ENCODE data around the gene HSBP1. TPM values are rescaled to one million over a fixed set of nuclear protein-coding genes. Genes with fewer than 3 reads are reported as not detected.
A peak's percentile ranks its signal among the peaks of the same experiment; 100 is the strongest.

Gene HSBP1
- total RNA-seq, 6 experiments from 2014 or later: 5.6 to 46.2 (median 35.2) TPM

DNA sequence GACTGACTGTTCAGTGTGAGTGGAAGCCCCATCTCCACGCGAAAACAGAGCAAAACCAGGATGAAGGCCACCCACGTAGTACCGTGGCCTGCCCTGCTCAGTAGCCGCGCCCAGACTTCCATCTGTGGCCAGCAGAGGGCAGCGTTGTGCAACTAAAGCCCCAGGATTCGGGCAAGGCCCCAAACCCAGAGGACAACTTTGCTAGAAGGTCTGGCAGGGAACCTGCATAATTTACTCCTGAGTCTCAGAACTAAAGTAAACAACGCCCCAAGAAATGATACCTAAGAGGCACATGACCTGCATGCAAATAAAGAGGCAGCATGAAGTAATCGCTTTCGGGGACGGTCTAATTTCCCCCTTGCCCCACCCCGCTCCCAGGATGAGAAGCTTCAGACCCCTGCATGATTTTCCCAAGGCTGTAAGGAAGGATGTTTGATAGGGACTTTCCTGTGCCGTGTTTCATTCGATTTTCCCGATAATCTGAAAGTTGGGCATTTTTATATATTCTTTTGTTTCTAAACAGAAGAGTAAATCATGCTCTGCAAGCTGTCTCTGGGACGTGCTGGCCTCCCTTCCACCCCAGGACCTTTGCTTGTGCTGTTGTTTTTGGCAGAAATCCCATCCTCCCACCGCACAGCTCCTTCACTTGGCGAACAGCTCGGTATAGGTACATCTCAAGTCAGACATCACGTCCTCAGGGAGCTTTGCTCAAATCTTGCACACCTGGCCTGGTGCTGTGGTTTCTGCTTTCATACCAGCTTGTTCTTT lies 18.6 kb downstream of the HSBP1 start:
- Histone ChIP-seq H3K9me3 (no peaks in the 10 kb centered on the region), H3K27ac (no peak overlapping the region), H3K4me1 (peaks cover 0 to 2% (median 0%) of the 10 kb centered on the region in 4 donors), H3K4me3 (no peak overlapping the region), H3K27me3 (no peaks in the 10 kb centered on the region), H3K36me3 (no peaks in the 10 kb centered on the region)
- no peak for TF ChIP-seq POLR2A (IDR thresholded peaks at IDR 0.05)
- TF ChIP-seq, protein P1, sequence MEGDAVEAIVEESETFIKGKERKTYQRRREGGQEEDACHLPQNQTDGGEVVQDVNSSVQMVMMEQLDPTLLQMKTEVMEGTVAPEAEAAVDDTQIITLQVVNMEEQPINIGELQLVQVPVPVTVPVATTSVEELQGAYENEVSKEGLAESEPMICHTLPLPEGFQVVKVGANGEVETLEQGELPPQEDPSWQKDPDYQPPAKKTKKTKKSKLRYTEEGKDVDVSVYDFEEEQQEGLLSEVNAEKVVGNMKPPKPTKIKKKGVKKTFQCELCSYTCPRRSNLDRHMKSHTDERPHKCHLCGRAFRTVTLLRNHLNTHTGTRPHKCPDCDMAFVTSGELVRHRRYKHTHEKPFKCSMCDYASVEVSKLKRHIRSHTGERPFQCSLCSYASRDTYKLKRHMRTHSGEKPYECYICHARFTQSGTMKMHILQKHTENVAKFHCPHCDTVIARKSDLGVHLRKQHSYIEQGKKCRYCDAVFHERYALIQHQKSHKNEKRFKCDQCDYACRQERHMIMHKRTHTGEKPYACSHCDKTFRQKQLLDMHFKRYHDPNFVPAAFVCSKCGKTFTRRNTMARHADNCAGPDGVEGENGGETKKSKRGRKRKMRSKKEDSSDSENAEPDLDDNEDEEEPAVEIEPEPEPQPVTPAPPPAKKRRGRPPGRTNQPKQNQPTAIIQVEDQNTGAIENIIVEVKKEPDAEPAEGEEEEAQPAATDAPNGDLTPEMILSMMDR (IDR thresholded peaks at IDR 0.05): peak; percentile 76 to 95 (median 88)
- DNase-seq (peak; percentile 72 to 81 (median 79)), ATAC-seq (peak; percentile 94 to 100 (median 96))
- 28% methylated on average over 17 of the region's 21 CpGs for WGBS (ENCODE audit: insufficient coverage, low coverage, low lambda C conversion rate, missing lambda C conversion rate)
- intact Hi-C loops (cut with DNase I): loop anchor here (10.0 kb wide), 2 partner anchors 58 to 218 kb away; partner anchors contain the start of gene SLC38A8 (in 2 of the 2)

DNA sequence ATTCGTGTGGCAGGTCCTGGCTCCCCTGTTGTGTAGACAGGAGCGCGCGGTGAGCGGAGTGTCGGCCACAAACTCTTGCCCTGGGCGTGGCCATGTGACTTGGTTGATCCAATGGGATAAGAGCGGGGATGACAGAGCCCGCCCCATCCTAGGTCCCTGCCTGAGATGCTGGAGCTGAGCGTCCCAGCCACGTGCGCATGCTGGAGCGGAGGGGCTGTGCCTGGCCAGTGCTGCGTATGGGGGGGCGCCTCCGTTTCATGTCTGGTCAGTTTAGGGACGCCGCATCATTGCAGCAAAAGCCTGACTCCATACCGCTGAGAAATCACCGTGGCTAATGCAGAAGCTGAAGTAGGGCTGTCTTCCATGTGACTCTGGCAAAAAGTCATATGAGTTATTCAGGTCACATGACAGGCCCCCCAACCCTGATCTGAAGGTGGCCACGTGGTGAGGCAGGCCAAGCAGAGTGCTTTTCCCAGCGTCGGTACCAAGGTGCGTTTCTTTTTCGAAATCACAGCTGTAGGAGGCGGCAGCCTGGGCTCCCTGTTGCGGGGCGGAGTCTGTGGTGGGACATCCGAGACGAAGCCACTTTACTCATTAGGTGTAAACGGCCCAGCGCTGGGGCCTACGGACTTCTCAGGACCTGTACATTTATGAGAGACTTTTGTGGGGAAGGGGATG lies 22.5 kb downstream of the HSBP1 start:
- Histone ChIP-seq H3K4me3 (no peak overlapping the region), H3K4me1 (peaks cover 0 to 2% (median 0%) of the 10 kb centered on the region in 4 donors), H3K27ac (no peak overlapping the region), H3K9me3 (no peaks in the 10 kb centered on the region), H3K27me3 (no peaks in the 10 kb centered on the region), H3K36me3 (no peaks in the 10 kb centered on the region)
- ATAC-seq (no peak), DNase-seq (no peak)
- TF ChIP-seq POLR2A (IDR thresholded peaks at IDR 0.05): no peak
- TF ChIP-seq, protein P1 (IDR thresholded peaks at IDR 0.05): no peak
- WGBS (ENCODE audit: insufficient coverage, low coverage, low lambda C conversion rate, missing lambda C conversion rate): 72% methylated on average over 22 of the region's 33 CpGs
- intact Hi-C loops (cut with DNase I): no loop called here

DNA sequence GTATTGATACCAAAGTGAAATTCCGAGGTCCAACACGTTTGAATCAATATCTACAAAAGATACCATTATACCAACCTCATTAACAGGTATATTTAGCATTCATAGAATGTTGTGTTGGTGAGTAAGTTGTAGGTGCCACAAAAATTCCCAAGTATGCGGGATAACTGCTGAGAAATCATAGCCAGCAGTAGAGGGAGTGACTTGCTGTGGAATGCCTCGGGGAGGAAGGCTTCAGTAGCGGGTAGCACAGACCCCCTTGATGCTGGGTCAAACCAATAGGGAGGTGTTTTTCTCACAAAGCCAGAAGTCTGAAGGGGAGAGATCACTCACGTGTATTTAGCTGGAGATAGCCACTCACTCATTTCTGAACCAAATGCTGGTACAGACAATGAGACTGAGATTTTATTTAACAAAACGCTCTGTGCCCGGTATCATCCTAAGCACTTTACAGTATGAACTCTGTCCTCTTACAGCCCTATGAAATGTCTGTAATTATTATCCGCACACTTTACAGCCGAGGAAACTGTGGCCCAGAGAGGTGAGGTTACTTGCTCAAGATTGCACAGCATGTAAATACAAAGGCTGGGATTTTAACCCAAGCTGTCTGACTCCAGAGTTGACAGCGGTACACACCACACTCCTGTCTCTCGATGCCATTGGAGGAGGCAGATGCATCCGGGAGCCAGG lies 23.1 kb downstream of the HSBP1 start:
- no peaks in the 10 kb centered on the region for H3K9me3 ChIP-seq
- 46% methylated on average over 8 of the region's 13 CpGs for WGBS (ENCODE audit: insufficient coverage, low coverage, low lambda C conversion rate, missing lambda C conversion rate)
- no peak overlapping the region for H3K27ac ChIP-seq
- H3K4me3 ChIP-seq: no peak overlapping the region
- DNase-seq (no peak), ATAC-seq (no peak)
- H3K36me3 ChIP-seq: no peaks in the 10 kb centered on the region
- H3K27me3 ChIP-seq: no peaks in the 10 kb centered on the region
- H3K4me1 ChIP-seq: peaks cover 0 to 2% (median 0%) of the 10 kb centered on the region in 4 donors
- TF ChIP-seq, protein P1 (IDR thresholded peaks at IDR 0.05): no peak
- TF ChIP-seq POLR2A (IDR thresholded peaks at IDR 0.05): no peak
- intact Hi-C loops (cut with DNase I): no loop called here

DNA sequence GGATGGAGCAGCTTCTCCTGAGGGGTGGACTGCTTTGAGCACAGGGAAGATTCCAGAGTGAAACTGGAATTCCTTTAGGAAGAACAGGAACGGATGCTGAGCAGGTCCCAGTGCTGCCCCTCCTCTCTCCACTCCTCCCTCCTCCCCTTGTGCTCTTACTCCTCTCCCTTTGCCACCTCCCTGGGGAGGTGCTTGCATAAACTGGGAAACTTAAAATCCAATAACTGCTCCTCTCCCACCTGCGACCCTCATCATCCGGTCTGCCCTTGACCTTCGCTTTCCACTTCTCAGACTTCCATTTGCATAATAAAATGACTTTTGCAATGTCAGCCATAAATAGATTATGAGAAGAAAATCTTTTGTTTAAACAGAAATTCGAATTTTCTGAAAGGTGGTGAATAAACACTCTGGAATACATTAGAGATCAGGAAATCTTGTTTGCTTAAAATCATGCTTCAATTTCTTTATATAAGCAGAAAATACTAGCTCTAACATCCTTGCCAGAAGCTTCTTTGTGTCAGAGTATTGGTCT lies 23.7 kb downstream of the HSBP1 start:
- TF ChIP-seq POLR2A (IDR thresholded peaks at IDR 0.05): no peak
- TF ChIP-seq, protein P1 (IDR thresholded peaks at IDR 0.05): no peak
- H3K27ac ChIP-seq: no peak overlapping the region
- DNase-seq (no peak), ATAC-seq (no peak)
- intact Hi-C loops (cut with DNase I): no loop called here
- H3K9me3 ChIP-seq: no peaks in the 10 kb centered on the region
- no peaks in the 10 kb centered on the region for H3K27me3 ChIP-seq
- H3K4me1 ChIP-seq: no peaks in the 10 kb centered on the region
- H3K4me3 ChIP-seq: no peak overlapping the region
- H3K36me3 ChIP-seq: no peaks in the 10 kb centered on the region
- WGBS (ENCODE audit: insufficient coverage, low coverage, low lambda C conversion rate, missing lambda C conversion rate): 42% methylated on average over 5 of the region's 5 CpGs
